Left kidney (tissue), 2 donors: ENCODE data around the gene FBXL7. TPM values are rescaled to one million over a fixed set of nuclear protein-coding genes. Genes with fewer than 3 reads are reported as not detected.

ENCODE experiments used
- DNase-seq: peaks from one replicate; pipeline ENCODE4 v3.0.0-alpha.2; 2013
- polyA plus RNA-seq: library from polyadenylated mRNA; unstranded; fragments of 120-200 nt; gene quantifications from one replicate; pipeline ENCODE4 v1.2.1, GENCODE V29; 2013; ENCODE audit not compliant: insufficient read length

FBXL7 gene
- polyA plus RNA-seq, 1 donor = 29.8 TPM

GRCh38 chr5:15715535-15715934 is 215.6 kb downstream of the FBXL7 start:
- DNase-seq = no peak

DNA sequence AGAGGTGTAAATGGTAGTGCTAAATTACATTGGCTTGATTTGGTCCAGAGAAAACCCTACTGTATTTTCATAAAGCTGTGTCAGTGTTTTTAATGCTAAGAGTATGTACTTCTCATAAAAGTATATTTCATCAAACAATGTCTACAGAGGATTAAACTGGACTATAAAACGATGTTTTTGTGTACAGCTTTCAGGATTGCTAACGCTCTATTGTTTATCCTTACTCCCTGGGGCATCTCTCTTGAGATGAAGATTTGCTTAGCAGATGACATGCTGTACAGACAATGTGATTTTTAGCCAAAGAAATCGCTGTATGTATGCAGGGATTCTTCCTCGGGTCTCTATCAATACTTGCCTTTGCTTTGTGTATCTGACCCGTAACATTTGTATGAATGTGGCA is 216.0 kb downstream of the FBXL7 start:
- no peak for DNase-seq

GRCh38 chr5:15717001-15717400 is 217.0 kb downstream of the FBXL7 start:
- no peak for DNase-seq

DNA sequence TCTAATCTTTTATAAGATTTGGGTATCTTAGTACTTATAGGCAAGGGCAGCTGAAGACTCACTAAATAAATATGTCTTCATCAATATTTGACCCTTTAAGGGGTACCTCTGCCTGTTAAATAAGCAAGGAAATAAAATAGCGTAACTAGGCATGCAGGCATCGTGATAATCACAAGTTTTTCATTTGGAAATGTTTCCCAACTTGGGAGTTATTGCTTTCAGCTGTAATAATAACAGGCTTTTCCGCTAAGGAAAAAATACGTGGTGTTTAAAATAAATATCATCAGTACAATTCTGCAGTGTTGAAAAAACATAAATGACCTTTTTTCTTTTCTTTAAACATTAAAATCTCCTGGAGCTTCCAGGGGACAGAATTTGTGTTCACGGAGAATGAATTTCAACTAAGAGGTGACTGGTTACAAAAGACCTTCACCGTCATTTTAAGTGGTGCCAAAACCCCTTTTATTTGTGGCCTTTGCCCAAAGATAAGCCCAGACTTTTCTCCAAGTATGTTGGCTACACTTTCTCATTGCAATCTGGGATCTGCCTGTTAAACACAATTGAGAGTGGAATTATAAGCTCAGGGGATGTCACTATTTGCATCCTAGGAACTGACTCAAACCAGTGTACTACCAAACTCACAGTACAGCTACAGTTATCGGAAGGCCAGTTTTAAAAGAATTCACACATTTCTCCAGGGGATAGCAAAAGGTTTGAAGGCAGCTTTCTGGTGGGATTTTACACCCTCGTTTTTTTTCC is 218.6 kb downstream of the FBXL7 start:
- no peak for DNase-seq

DNA sequence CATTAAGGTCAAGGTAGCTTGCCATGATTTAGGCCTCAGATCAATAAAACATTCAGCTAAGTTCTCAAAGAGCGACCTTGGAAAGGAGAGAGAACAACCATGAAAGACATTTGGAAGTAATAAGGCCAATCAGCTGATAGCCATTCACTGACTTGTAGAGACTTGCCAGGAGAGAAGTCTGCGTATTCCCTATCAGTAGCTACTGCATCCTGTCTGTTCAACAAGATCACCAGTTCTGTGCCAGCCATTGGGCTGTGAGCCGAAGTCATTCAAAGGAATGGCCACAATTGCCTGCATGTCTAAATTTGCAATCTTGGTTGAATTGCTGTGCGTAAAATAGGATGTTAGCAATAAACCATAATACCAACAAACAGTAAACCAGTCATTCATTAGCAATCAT is 219.8 kb downstream of the FBXL7 start:
- DNase-seq = no peak

- DNase-seq = no peak
These were observed 220.5 kb downstream of the FBXL7 start for GRCh38 chr5:15720515-15720914.

GRCh38 chr5:15722305-15722704 is 222.3 kb downstream of the FBXL7 start:
- no peak for DNase-seq

DNA sequence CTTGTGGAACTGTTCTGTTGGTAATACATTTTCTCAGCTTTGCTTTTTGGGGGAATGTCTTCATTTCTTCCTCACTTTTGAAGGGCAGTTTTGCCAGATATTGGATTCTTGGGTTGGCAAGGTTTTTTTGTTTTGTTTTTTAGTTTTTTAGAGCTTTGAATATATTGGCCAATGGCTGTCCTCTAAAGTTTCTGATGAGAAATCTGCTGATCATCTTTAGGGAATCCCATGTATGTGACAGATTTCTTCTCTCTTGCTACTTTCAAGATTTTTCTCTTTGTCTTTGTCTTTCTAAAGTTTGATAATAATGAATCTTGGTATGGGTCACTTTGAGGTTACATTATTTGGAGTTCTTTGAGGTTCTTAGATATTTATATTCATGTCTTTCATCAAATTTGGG is 227.4 kb downstream of the FBXL7 start:
- DNase-seq = no peak

DNA sequence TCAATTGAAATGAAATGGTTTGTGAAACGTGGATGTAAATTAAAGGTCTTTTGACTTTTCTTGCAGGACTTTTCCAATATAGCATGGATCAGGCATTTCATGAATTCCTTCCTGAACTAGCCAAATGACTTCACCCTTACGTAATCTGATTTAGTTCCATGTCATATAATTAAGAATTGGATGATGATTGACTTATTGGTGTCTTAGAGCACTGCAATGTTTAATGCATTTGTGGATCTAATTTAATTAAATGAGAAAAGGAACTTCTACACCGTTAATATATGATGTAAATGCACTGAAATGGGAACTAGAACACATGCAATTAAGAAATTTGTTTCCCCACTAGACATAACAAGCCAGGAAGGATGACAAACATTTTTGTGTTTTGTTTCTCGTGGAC is 228.8 kb downstream of the FBXL7 start:
- no peak for DNase-seq

DNA sequence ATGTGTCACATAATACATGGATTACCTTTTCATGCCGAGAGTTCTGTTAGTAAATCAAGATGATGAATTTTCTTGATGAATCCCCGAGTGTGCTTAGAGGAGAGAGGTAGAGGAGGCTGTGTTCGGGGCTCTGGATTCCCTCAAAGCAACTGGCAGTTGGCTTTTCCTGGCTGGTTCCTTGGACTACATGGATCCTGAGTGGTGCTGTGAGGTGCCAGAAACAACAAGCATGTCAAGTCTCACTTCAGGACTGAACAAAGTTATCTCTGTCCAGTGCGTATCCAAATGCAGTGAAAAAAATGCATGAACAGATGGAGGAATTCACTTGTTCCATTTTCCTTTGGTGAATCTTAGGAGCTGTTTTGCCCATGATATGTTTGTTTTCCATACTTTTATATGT is 231.7 kb downstream of the FBXL7 start:
- DNase-seq = no peak

GRCh38 chr5:15734058-15734457 is 234.1 kb downstream of the FBXL7 start:
- no peak for DNase-seq

GRCh38 chr5:15737036-15737821 is 237.2 kb downstream of the FBXL7 start:
- no peak for DNase-seq

DNA sequence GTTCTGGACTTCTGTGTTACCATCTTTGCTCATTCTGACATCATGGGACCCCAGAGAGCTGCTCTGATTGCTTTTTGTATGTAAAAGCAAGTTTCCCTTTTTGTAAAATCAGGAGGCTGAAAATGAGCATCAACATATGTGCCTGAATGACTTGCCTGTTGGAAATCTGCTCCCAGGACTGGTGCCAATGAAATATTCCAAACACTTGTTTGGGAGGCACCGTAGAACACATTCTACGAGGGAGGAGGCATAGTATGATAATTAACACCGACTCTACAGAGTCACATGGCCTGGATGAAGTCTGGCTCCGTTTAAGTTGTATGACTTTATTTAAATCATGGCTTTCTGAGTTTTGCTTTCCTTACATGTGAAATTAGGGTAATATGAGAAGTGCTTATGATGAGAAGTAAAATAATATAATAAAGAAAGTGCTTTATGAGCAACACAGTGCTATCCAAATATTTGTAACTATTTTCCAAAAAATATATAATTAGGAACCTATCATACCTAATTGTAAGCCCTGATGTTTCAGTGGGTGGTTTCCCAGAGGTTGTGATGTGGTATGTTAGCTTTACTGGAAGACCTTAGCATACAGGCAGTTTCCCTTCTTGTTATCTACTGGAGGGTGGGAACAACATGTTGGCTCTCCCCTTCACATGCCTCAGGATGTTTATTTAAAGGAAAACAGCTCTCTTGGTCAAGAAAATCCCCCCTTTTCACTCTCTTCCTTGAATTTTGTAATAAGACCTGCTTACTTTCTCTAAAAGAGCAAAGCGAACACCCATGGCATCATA is 238.1 kb downstream of the FBXL7 start:
- no peak for DNase-seq

- no peak for DNase-seq
These were observed 240.4 kb downstream of the FBXL7 start for GRCh38 chr5:15740383-15740782.

- no peak for DNase-seq
These were observed 241.6 kb downstream of the FBXL7 start for GRCh38 chr5:15741591-15741990.

GRCh38 chr5:15746833-15747232 is 246.9 kb downstream of the FBXL7 start:
- DNase-seq = no peak

DNA sequence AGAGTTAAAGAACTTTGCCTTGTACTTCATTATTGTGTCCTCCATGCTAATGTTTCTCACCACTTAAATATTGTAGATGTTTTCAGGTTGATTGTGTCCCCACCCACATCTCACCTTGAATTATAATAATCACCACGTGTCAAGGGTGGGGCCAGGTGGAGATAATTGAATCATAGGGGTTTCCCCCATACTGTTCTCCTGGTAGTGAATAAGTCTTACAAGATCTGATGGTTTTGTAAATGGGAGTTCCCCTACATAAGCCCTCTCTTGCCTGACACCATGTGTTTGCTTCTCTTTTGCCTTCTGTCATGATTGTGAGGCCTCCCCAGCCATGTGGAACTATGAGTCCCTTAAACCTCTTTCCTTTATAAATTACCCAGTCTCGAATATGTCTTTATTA is 248.3 kb downstream of the FBXL7 start:
- DNase-seq = no peak

- DNase-seq = peak; percentile 25
These were observed 252.8 kb downstream of the FBXL7 start for GRCh38 chr5:15752663-15753285.

DNA sequence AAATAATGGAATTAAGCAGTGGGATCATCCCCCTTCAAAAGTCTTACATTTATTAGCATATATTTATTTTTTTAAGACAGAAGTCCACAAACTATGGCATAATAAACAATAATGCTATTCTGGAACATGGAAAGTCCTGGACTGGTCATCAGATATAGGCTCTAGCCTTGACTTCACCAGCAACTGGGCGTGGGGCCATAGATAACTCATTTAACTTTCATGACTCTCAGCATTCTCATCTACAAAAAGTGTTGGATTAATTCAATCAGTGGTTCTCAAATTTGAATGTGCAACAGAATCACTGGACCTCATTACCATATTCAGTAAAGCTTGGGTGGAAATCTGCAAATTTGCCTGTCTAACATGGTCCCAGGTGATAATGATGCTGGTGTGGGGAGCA is 253.8 kb downstream of the FBXL7 start:
- no peak for DNase-seq

DNA sequence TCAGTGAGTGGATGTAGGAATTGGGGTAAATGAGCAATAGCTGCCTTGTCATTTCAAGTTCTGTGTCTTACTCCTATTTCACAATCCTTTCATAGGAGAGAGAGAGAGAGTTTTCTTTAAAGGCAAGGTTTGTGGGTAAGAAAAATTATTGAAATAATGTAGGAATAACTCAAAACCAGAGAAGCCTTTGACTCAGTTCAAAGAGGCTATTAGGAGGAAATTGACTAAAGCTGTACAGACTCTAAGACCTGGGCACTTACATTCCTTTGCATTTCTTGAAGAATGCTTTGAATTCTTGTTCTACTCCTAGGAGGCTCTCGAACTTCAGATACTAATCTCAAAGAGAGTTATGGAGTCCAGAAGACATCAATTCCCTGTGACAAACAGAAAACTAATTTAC is 257.1 kb downstream of the FBXL7 start:
- no peak for DNase-seq

DNA sequence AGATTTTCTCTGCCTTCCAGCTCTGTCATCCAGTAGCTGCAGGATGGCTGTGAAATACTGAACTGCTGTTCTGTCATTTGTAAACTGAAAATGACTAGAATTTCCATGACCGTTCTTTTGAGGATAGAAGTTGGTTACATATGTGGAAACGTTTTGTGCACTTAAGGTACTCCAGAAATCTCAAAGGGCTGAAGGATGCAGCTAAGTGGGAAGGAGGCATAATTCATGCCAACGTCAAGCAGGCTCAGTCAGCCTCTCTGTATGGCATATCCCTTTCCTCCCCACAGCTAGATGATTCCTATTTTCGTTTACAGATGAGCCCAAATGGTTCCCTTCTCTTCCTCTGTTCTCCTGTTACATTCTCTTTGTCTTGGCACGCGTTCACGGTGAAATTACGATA is 257.6 kb downstream of the FBXL7 start:
- DNase-seq = no peak

- DNase-seq = no peak
These were observed 262.7 kb downstream of the FBXL7 start for GRCh38 chr5:15762668-15763067.
